IPS-18a (cell line): Measurements from ENCODE around the gene CRYBA1.
"Not testable (repeated sequence)": the region's sequence is repeated elsewhere in the genome, so short reads cannot be mapped to it uniquely, and the experiment has no call there.

ENCODE experiments used
- H3K27ac ChIP-seq: one replicate; pipeline ENCODE4 v1.5.1; 2013; ENCODE audit warnings: low read length
- H3K27me3 ChIP-seq: one replicate; pipeline ENCODE4 v1.6.1; 2013; ENCODE audit warnings: mild to moderate bottlenecking, low read length; ENCODE audit not compliant: control insufficient read depth, insufficient read depth
- H3K36me3 ChIP-seq: one replicate; pipeline ENCODE4 v1.6.1; 2013; ENCODE audit warnings: low read depth, low read length; ENCODE audit not compliant: control insufficient read depth
- H3K4me1 ChIP-seq: one replicate; pipeline ENCODE4 v1.6.1; 2013; ENCODE audit warnings: low read depth, low read length; ENCODE audit not compliant: control insufficient read depth
- H3K4me3 ChIP-seq: one replicate; pipeline ENCODE4 v1.5.1; 2013; ENCODE audit warnings: low read length
- H3K9ac ChIP-seq: one replicate; pipeline ENCODE4 v1.6.1; 2013; ENCODE audit warnings: mild to moderate bottlenecking, low read length, moderate library complexity
- H3K9me3 ChIP-seq: one replicate; pipeline ENCODE4 v1.6.1; 2013; ENCODE audit warnings: low read depth, low read length; ENCODE audit not compliant: control insufficient read depth

CRYBA1 gene, protein sequence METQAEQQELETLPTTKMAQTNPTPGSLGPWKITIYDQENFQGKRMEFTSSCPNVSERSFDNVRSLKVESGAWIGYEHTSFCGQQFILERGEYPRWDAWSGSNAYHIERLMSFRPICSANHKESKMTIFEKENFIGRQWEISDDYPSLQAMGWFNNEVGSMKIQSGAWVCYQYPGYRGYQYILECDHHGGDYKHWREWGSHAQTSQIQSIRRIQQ

DNA sequence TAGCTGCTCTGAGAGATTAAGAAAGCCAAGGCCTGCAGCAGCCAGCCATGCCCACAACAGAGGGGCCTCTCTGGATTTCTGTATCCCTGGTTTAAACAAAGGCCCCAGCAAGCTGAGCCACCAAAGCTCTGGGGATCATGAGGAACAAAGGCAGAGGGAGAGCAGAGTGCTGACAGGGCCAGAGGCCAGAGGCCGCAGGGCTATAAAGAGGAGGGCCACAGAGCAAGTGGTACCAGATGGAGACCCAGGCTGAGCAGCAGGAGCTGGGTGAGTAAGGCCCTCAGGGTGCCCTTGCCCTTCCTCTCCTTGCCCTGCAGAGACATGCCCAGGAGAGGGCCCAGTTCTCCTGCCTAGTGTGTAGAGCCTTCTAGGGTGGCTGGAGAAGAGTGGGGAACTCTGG, at the start of gene CRYBA1:
CRYBA1 (plus strand) TSS at position 232 of the 400 bp plus-strand sequence; CDS start at position 237, 5 bp downstream.
- no peak within 1 kb of the TSS for H3K27ac ChIP-seq
- H3K9ac ChIP-seq: no peak within 1 kb of the TSS
- peaks cover 4% of the 10 kb centered on the region for H3K4me1 ChIP-seq
- no peak within 1 kb of the TSS for H3K4me3 ChIP-seq
- no peaks in the 10 kb centered on the region for H3K9me3 ChIP-seq
- no peaks in the 10 kb centered on the region for H3K36me3 ChIP-seq
- no peaks in the 10 kb centered on the region for H3K27me3 ChIP-seq

DNA sequence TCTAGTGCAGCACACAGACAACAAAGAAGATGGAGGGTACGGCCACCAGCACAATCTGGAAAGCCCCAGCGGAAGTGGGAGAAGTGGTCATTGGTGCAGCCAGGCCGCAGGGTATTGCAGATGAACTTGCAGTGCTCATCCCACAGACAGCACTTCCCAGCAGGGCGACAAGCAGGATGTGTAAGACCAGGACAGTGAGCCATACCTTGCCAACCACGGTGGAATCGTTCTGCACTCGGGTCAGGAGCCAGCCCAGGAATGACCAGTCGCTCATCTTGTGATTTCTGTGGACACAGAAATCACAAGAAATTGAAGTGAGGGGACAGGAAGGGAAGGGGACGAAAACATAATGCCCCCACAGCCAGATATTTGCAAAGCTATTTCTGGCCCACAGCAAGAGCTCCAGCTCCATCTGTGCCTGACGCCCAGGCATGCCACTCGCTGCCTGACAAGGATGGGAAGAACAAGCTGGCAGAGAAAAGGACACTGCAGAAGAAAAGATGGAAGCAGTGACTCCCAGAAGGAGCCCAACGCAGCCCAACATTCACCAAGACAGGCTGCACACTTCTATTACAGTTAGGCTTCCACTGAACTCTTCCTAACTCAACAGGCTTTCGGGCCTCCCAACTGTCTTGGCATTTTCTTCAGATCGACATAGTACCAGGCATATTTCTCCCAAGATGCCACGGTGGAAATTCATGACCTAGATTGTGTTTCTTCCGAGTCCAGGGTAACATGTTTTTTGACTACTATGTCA, 49.0 kb upstream of the CRYBA1 start:
- H3K4me1 ChIP-seq: no peaks in the 10 kb centered on the region
- H3K36me3 ChIP-seq: no peaks in the 10 kb centered on the region
- no peak overlapping the region for H3K27ac ChIP-seq
- no peak overlapping the region for H3K4me3 ChIP-seq
- H3K9ac ChIP-seq: no peak overlapping the region
- no peaks in the 10 kb centered on the region for H3K27me3 ChIP-seq
- H3K9me3 ChIP-seq: no peaks in the 10 kb centered on the region

DNA sequence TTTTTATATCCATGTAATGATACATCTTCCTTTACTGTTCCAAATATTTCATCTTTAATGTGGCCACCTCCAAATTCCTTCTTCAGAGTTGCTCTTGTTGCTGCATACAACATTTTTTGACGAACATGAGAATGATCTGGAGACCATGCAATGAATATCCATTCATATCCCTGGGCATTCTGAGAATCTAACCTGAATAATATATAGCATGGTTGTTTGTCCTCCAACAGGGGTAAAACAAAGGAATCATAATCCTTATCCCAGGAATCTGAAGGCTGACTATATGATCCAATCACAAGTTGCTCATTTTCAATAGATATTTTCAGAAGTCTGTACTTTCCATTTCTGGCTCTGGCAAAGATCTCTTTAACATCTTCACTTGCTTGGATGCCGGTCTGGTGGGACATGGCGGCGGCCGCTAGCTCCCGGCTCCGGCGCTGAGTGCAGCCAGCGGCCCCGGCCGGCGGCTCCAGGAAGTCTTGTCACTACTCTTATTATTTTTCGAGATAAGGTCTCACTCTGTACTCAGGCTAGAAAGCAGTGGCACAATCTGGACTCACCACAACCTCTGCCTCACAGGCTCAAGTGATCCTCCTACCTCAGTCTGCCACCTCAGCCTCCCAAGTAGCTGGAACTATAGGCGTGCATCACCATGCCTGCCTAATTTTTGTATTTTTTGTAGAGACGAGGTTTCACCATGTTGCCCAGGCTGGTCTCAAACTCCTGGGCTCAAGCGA, 42.4 kb upstream of the CRYBA1 start:
- H3K4me3 ChIP-seq, H3K36me3 ChIP-seq, H3K9me3 ChIP-seq, H3K4me1 ChIP-seq, H3K27ac ChIP-seq, H3K9ac ChIP-seq, H3K27me3 ChIP-seq: not testable (repeated sequence)

DNA sequence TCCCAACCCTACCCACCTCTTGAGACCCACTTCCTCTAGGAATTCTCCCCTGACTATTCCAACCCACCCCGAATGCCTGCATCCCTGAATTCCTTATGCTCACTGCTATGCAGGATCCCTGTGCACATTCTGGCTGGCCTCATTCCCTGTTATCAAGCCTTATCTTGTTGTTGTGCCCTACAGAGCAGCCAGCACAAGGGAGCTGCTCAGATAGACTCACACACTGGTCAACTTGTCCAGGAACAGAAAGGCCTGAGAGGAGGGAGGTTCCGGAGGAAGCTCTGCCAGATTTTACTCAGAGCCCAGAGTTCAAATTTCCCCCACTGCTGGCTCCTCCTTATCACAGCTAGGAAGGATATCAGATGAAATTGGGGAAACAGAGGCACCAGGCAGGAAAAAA, 41.6 kb upstream of the CRYBA1 start:
- no peaks in the 10 kb centered on the region for H3K36me3 ChIP-seq
- no peaks in the 10 kb centered on the region for H3K4me1 ChIP-seq
- no peak overlapping the region for H3K9ac ChIP-seq
- no peak overlapping the region for H3K27ac ChIP-seq
- no peak overlapping the region for H3K4me3 ChIP-seq
- H3K9me3 ChIP-seq: no peaks in the 10 kb centered on the region
- no peaks in the 10 kb centered on the region for H3K27me3 ChIP-seq

DNA sequence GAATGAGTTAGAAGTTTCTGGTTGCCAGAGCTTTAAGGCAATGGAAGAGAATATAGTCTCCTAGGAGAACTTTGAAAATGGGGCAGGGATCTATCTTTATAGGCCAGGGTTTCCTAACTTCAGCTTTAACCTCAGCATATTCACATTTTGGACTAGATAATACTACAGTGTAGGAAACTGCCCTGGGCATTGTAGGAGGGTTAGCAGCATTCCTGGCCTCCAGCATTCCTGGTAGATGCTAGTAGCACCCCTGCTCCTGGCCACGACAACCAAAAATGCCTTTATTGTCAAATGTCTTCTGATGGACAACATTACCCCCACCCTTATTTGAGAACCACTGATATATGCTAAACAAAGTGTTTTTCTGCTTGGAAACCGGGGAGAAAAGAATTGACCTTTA, 38.7 kb upstream of the CRYBA1 start:
- Histone ChIP-seq H3K36me3 (no peaks in the 10 kb centered on the region), H3K27ac (no peak overlapping the region), H3K27me3 (no peaks in the 10 kb centered on the region), H3K4me3 (no peak overlapping the region), H3K9ac (no peak overlapping the region), H3K9me3 (no peaks in the 10 kb centered on the region), H3K4me1 (no peaks in the 10 kb centered on the region)

DNA sequence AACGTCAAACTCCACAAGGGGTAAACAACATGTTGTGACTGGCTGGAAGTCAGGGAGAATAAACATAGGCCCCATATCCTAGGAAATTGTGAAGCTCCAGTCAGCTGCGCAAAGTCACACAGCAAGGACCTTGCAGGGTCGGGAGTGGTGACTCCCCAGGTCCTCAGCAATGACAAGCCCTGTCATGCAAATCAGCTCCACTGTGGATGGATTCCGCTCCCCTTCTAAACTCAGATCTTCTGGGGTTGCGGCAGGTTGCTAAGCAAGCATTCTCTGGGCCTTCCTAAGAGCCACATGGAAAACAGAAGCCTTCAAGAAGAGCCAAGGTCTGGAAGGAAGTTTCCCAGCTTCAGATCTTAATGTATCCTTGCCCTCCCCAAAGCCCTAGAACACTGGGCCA, 37.6 kb upstream of the CRYBA1 start:
- H3K27me3 ChIP-seq: no peaks in the 10 kb centered on the region
- no peaks in the 10 kb centered on the region for H3K9me3 ChIP-seq
- H3K4me3 ChIP-seq: no peak overlapping the region
- no peak overlapping the region for H3K9ac ChIP-seq
- H3K27ac ChIP-seq: no peak overlapping the region
- no peaks in the 10 kb centered on the region for H3K4me1 ChIP-seq
- no peaks in the 10 kb centered on the region for H3K36me3 ChIP-seq

DNA sequence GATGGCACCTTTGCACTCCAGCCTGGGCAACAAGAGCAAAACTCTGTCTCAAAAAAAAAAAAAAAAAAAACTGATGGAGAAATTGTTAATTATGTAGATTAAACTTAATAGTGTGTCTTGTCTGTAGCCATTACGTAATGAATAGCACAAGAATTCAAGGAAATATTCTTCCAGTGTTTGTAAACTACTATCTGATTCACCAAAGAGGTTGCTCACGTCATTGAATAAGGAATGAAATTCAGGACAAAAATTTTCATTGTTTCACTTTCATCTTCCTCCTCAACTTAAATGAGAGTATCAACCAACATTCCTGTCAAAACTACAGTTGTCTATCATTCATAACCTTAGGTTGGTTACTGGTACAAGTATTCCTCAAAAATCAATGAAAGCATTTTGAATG, 35.8 kb upstream of the CRYBA1 start:
- Histone ChIP-seq H3K4me3 (no peak overlapping the region), H3K27ac (no peak overlapping the region), H3K4me1 (no peaks in the 10 kb centered on the region), H3K36me3 (no peaks in the 10 kb centered on the region), H3K27me3 (no peaks in the 10 kb centered on the region), H3K9ac (no peak overlapping the region), H3K9me3 (no peaks in the 10 kb centered on the region)

DNA sequence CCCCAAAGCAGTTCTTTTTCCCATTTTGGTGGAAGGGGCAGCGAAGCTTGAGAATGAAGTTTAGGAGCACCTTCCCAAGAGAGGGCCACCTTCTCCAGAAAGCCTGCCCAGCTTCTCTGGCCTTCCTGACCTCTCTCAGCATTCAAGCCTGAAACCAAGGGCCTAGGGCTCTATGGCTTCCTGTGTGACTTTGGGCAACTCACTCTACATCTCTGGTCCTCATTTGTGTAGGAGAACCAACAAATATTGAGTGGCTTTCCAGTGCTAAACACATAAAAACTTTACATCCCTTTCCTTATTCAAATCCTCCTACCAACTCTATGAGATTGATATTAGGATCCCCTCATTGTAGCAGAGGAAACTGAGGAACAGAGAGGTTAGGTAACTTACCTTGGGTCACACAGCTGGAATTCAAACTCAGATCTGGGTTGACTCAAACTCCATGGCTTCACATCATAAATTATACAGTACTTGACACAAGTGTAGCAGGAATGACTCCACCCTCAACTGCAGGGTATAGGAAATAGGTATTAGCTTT, 34.5 kb upstream of the CRYBA1 start:
- no peaks in the 10 kb centered on the region for H3K9me3 ChIP-seq
- no peak overlapping the region for H3K9ac ChIP-seq
- no peaks in the 10 kb centered on the region for H3K4me1 ChIP-seq
- H3K27ac ChIP-seq: no peak overlapping the region
- no peaks in the 10 kb centered on the region for H3K36me3 ChIP-seq
- no peak overlapping the region for H3K4me3 ChIP-seq
- H3K27me3 ChIP-seq: no peaks in the 10 kb centered on the region

DNA sequence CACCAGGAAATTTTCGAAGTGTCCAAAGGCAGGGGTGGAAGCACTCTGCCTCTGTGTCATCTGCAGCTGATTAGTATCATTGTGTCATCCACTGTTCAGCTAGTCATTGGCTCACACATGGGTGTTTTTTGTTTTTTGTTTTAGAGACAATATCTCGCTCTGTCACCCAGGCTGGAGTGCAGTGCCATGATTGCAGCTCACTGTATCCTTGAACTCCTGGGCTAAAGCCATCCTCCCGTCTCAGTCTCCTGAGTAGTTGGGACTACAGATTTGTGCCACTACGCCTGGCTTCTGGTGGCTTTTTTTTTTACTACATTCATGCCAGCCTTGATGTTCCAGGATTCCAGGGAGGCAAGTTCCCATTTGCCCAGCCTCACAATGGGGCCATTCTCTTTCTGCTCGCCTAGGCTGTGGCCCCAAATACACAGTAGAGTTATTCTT, 34.0 kb upstream of the CRYBA1 start:
- Histone ChIP-seq H3K9ac (no peak overlapping the region), H3K27me3 (no peaks in the 10 kb centered on the region), H3K4me3 (no peak overlapping the region), H3K36me3 (no peaks in the 10 kb centered on the region), H3K9me3 (no peaks in the 10 kb centered on the region), H3K4me1 (no peaks in the 10 kb centered on the region), H3K27ac (no peak overlapping the region)

DNA sequence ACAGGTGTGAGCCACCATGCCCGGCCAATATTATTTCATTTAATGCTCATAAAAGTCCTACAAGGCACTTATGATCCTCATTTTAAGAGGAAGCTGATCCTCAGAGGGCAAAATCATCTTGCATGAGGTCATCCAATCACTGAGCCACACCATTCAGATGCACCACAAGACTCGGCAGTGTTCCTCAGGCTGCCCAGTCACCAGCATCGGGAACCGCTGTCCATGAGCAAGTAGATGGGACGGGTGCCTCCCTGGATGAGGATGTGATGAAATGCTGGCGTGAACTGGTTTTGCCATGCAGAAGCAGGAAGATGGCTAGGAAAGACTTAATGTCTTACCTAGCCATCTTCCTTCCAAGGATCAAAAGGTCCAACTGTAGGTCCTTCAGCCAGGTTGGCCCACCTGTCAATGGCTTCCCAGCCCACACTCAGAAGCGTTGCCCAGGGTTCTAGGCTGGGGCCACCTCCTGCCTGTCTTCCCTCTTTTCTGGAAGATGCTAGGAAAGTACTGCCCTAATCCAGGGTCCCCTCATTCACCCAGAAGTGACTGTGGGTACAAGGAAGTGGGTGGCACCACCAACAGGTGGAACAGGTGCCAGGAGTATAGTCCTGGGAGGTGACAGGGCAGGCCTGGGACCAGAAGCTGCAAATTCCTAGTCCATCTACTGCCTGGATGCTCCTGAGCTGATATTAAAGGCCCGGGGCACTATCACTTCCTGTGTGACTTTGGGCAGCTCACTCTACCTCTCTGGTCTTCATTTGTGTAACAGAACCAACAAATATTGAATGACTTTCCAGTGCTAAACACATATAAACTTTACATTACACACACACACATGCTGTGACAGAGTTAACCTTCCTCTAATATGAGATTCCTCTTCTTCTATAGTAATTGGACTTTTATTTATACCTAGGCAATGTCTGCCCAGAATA, 32.2 kb upstream of the CRYBA1 start:
- Histone ChIP-seq H3K9me3 (no peaks in the 10 kb centered on the region), H3K4me3 (no peak overlapping the region), H3K27ac (no peak overlapping the region), H3K9ac (no peak overlapping the region), H3K27me3 (no peaks in the 10 kb centered on the region), H3K36me3 (no peaks in the 10 kb centered on the region), H3K4me1 (no peaks in the 10 kb centered on the region)

DNA sequence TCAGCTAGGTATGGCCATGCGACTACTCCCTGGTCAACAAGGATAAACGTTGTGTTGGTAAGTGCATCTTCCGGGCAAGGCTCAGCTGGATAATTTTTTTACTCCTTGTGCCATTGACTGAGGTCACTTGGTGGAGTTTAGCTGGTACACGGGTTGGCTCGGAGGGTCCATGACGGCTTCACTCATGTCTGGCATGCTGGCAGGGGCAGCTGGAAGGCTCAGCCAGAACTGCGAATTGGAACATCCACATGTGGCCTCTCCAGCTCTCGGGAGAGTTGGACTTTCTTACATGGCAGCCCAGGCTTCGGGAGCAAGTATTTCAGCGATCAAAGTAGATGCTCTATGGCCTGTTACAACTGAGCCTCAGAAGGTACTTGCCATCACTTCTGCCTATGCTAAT, 31.5 kb upstream of the CRYBA1 start:
- no peaks in the 10 kb centered on the region for H3K4me1 ChIP-seq
- H3K9ac ChIP-seq: no peak overlapping the region
- H3K4me3 ChIP-seq: no peak overlapping the region
- no peak overlapping the region for H3K27ac ChIP-seq
- no peaks in the 10 kb centered on the region for H3K27me3 ChIP-seq
- H3K9me3 ChIP-seq: no peaks in the 10 kb centered on the region
- no peaks in the 10 kb centered on the region for H3K36me3 ChIP-seq
